DOHH2 (cell line): ENCODE results near the gene XRCC5.

Experiments
- H3F3A ChIP-seq: fragments of 200-600 bp; sonication (generic), shearing (Covaris generic); 2 replicates; pipeline ENCODE4 v1.6.0; 2016; ENCODE audit warnings: antibody characterized with exemption, mild to moderate bottlenecking; ENCODE audit not compliant: control insufficient read depth, insufficient read depth
- H3K27ac ChIP-seq: fragments of 200-600 bp; sonication (generic); 2 replicates; pipeline ENCODE4 v1.5.1; 2014; ENCODE audit warnings: low read depth, mild to moderate bottlenecking, low read length, moderate library complexity
- H3K27me3 ChIP-seq: fragments of 200-600 bp; sonication (generic); 2 replicates; pipeline ENCODE4 v1.6.1; 2014; ENCODE audit warnings: mild to moderate bottlenecking, low read length, mixed read lengths; ENCODE audit not compliant: control insufficient read depth
- H3K36me3 ChIP-seq: fragments of 200-600 bp; sonication (generic); 2 replicates; pipeline ENCODE4 v1.6.1; 2014; ENCODE audit warnings: mild to moderate bottlenecking, low read length, moderate library complexity, mixed read lengths; ENCODE audit not compliant: control insufficient read depth
- H3K4me1 ChIP-seq: fragments of 200-600 bp; sonication (generic); 2 replicates; pipeline ENCODE4 v1.6.1; 2014; ENCODE audit warnings: mild to moderate bottlenecking, low read length, mixed read lengths; ENCODE audit not compliant: control insufficient read depth
- H3K4me2 ChIP-seq: fragments of 200-600 bp; sonication (generic); 2 replicates; pipeline ENCODE4 v1.6.0; 2014; ENCODE audit warnings: mild to moderate bottlenecking, low read length, moderate library complexity
- H3K4me3 ChIP-seq: fragments of 200-600 bp; sonication (generic); 2 replicates; pipeline ENCODE4 v1.5.1; 2014; ENCODE audit warnings: mild to moderate bottlenecking, low read length, mixed read lengths
- H3K79me2 ChIP-seq: fragments of 200-600 bp; sonication (generic); 2 replicates; pipeline ENCODE4 v1.6.1; 2014; ENCODE audit warnings: mild to moderate bottlenecking, low read length, mixed read lengths; ENCODE audit not compliant: control insufficient read depth
- H3K9me2 ChIP-seq: fragments of 200-600 bp; sonication (generic); replicated peaks from 2 replicates; pipeline ENCODE4 v1.6.1; 2014; ENCODE audit warnings: mild to moderate bottlenecking, low read length, mixed read lengths; ENCODE audit not compliant: control insufficient read depth
- H3K9me3 ChIP-seq: fragments of 200-600 bp; sonication (generic); 2 replicates; pipeline ENCODE4 v1.6.1; 2014; ENCODE audit warnings: antibody characterized with exemption, low read length, mixed read lengths; ENCODE audit not compliant: control insufficient read depth, insufficient read depth
- H4K20me1 ChIP-seq: fragments of 200-600 bp; sonication (generic); 2 replicates; pipeline ENCODE4 v1.6.0; 2014; ENCODE audit warnings: low read depth, mild to moderate bottlenecking, antibody characterized with exemption, low read length, moderate library complexity; ENCODE audit not compliant: control insufficient read depth, insufficient read depth
- EZH2phosphoT487 ChIP-seq: fragments of 200-600 bp; sonication (generic); IDR thresholded peaks from 2 replicates; pipeline ENCODE4 v1.6.1; 2017; ENCODE audit warnings: borderline replicate concordance, mild to moderate bottlenecking, antibody characterized with exemption, low read length, moderate library complexity, mixed read lengths
- TF ChIP-seq, protein P1 (sequence below): fragments of 200-600 bp; sonication (generic); IDR thresholded peaks from one replicate; pipeline ENCODE4 v1.5.1; 2014; ENCODE audit warnings: antibody characterized with exemption, mild to moderate bottlenecking, low read depth, low read length; ENCODE audit not compliant: poor library complexity, severe bottlenecking

XRCC5 gene

GRCh38 chr2:216192181-216192580 lies 83.0 kb downstream of the XRCC5 start:
- Histone ChIP-seq H3K9me2 (no peaks in the 10 kb centered on the region), H3K9me3 (no peaks in the 10 kb centered on the region), H3K36me3 (peaks cover 94% of the 10 kb centered on the region), H4K20me1 (no peaks in the 10 kb centered on the region), H3K27me3 (no peaks in the 10 kb centered on the region), H3K4me1 (peaks cover 22% of the 10 kb centered on the region), H3K4me2 (no peak overlapping the region), H3K27ac (no peak overlapping the region), H3K79me2 (peaks cover 46% of the 10 kb centered on the region), H3K4me3 (no peak overlapping the region), H3F3A (no peaks in the 10 kb centered on the region)
- no peak for TF ChIP-seq EZH2phosphoT487
- TF ChIP-seq, protein P1, sequence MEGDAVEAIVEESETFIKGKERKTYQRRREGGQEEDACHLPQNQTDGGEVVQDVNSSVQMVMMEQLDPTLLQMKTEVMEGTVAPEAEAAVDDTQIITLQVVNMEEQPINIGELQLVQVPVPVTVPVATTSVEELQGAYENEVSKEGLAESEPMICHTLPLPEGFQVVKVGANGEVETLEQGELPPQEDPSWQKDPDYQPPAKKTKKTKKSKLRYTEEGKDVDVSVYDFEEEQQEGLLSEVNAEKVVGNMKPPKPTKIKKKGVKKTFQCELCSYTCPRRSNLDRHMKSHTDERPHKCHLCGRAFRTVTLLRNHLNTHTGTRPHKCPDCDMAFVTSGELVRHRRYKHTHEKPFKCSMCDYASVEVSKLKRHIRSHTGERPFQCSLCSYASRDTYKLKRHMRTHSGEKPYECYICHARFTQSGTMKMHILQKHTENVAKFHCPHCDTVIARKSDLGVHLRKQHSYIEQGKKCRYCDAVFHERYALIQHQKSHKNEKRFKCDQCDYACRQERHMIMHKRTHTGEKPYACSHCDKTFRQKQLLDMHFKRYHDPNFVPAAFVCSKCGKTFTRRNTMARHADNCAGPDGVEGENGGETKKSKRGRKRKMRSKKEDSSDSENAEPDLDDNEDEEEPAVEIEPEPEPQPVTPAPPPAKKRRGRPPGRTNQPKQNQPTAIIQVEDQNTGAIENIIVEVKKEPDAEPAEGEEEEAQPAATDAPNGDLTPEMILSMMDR = no peak

- H4K20me1 ChIP-seq = no peaks in the 10 kb centered on the region
- no peak overlapping the region for H3K4me3 ChIP-seq
- TF ChIP-seq, protein P1 = no peak
- TF ChIP-seq EZH2phosphoT487 = no peak
- no peaks in the 10 kb centered on the region for H3F3A ChIP-seq
- no peaks in the 10 kb centered on the region for H3K27me3 ChIP-seq
- peaks cover 38% of the 10 kb centered on the region for H3K79me2 ChIP-seq
- H3K4me2 ChIP-seq = no peak overlapping the region
- no peaks in the 10 kb centered on the region for H3K9me2 ChIP-seq
- H3K9me3 ChIP-seq = no peaks in the 10 kb centered on the region
- H3K36me3 ChIP-seq = peaks cover 95% of the 10 kb centered on the region
- H3K27ac ChIP-seq = no peak overlapping the region
- H3K4me1 ChIP-seq = peaks cover 22% of the 10 kb centered on the region
These were observed 83.8 kb downstream of the XRCC5 start for GRCh38 chr2:216192931-216193330.

DNA sequence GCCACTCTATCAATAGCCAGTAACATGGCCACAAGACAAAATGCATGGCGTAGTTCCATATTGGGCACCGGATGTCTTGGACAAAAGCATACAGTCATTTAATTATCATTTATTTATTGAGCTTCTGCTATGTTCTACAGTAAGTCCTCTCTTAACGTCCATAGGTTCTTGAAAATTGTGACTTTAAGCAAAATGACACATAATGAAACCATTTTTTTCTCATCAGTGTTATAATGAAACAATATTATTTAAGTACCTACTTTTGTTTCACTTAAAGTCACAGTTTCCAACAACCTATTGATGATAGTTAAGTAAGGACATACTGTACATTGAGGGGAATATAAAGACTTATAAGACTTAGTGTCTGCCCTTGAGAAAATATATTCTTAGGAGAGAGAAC lies 84.9 kb downstream of the XRCC5 start:
- peaks cover 22% of the 10 kb centered on the region for H3K4me1 ChIP-seq
- H3K4me3 ChIP-seq = no peak overlapping the region
- H3K36me3 ChIP-seq = peaks cover 93% of the 10 kb centered on the region
- H3K9me2 ChIP-seq = no peaks in the 10 kb centered on the region
- no peaks in the 10 kb centered on the region for H4K20me1 ChIP-seq
- H3K79me2 ChIP-seq = peaks cover 27% of the 10 kb centered on the region
- no peaks in the 10 kb centered on the region for H3K9me3 ChIP-seq
- TF ChIP-seq, protein P1 = no peak
- no peak for TF ChIP-seq EZH2phosphoT487
- H3K27ac ChIP-seq = no peak overlapping the region
- no peaks in the 10 kb centered on the region for H3F3A ChIP-seq
- no peak overlapping the region for H3K4me2 ChIP-seq
- H3K27me3 ChIP-seq = no peaks in the 10 kb centered on the region

DNA sequence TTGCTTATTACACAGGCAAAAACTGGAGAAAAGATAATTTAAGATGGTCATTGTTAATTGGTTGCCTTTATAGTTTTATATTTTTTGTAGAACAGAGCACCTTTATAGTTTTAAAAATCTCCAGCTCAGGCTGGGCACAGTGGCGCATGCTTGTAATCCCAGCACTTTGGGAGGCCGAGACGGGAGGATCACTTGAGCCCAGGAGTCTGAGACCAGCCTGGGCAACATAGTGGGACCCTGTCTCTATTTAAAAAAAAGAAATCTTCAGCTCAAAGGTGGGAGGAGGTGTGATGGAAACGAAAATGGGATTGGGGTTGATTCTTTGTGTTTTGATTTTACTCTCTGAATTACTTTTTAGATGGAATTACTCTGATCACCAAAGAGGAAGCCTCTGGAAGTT lies 85.4 kb downstream of the XRCC5 start:
- H4K20me1 ChIP-seq = no peaks in the 10 kb centered on the region
- no peak overlapping the region for H3K4me2 ChIP-seq
- H3K27me3 ChIP-seq = no peaks in the 10 kb centered on the region
- peaks cover 93% of the 10 kb centered on the region for H3K36me3 ChIP-seq
- no peak for TF ChIP-seq EZH2phosphoT487
- TF ChIP-seq, protein P1 = no peak
- H3F3A ChIP-seq = no peaks in the 10 kb centered on the region
- H3K27ac ChIP-seq = no peak overlapping the region
- H3K4me3 ChIP-seq = no peak overlapping the region
- H3K79me2 ChIP-seq = peaks cover 22% of the 10 kb centered on the region
- H3K9me3 ChIP-seq = no peaks in the 10 kb centered on the region
- H3K9me2 ChIP-seq = no peaks in the 10 kb centered on the region
- peaks cover 22% of the 10 kb centered on the region for H3K4me1 ChIP-seq
